ENCODE data around the gene RNASEH2A.
"Not testable (repeated sequence)": the region's sequence is repeated elsewhere in the genome, so short reads cannot be mapped to it uniquely, and the experiment has no call there.

RNASEH2A gene

GRCh38 chr19:12843328-12843727, 36.9 kb downstream of the RNASEH2A start:
- TF ChIP-seq TSHZ2 (CRISPR knock-in tag; IDR thresholded peaks at IDR 0.05) (no peak), ZC3H10 (CRISPR knock-in tag; IDR thresholded peaks at IDR 0.05) (no peak), BACH2 (CRISPR knock-in tag; IDR thresholded peaks at IDR 0.05; ENCODE audit: borderline replicate concordance) (no peak), CSRNP3 (CRISPR knock-in tag; IDR thresholded peaks at IDR 0.05) (no peak), ZFP3 (CRISPR knock-in tag; IDR thresholded peaks at IDR 0.05) (no peak), POU6F1 (CRISPR knock-in tag; IDR thresholded peaks at IDR 0.05; ENCODE audit: borderline replicate concordance, low read depth) (no peak)
- no peak for ATAC-seq

GRCh38 chr19:12843999-12844732, 37.8 kb downstream of the RNASEH2A start:
- no peak for TF ChIP-seq BACH2 (CRISPR knock-in tag; IDR thresholded peaks at IDR 0.05; ENCODE audit: borderline replicate concordance)
- no peak for TF ChIP-seq ZNF8 (CRISPR knock-in tag; IDR thresholded peaks at IDR 0.05)
- peak; percentile 39; the same call in 1 of the 2 replicates for TF ChIP-seq ZNF70 (CRISPR knock-in tag; IDR thresholded peaks at IDR 0.05)
- ATAC-seq: no peak

GRCh38 chr19:12846613-12847012, 40.2 kb downstream of the RNASEH2A start:
- ATAC-seq: not testable (repeated sequence)

- ATAC-seq: peak; percentile 99
- TF ChIP-seq TSHZ2 (CRISPR knock-in tag; IDR thresholded peaks at IDR 0.05) (no peak), ZFP30 (CRISPR knock-in tag; IDR thresholded peaks at IDR 0.05) (no peak), CSRNP3 (CRISPR knock-in tag; IDR thresholded peaks at IDR 0.05) (no peak), CREB5 (CRISPR knock-in tag; IDR thresholded peaks at IDR 0.05; ENCODE audit: low read depth) (no peak), SNAI2 (CRISPR knock-in tag; IDR thresholded peaks at IDR 0.05) (no peak), ARNTL (CRISPR knock-in tag; IDR thresholded peaks at IDR 0.05; ENCODE audit: borderline replicate concordance, low read depth) (no peak), POU6F1 (CRISPR knock-in tag; IDR thresholded peaks at IDR 0.05; ENCODE audit: borderline replicate concordance, low read depth) (no peak), ZNF8 (CRISPR knock-in tag; IDR thresholded peaks at IDR 0.05) (no peak), ZNF70 (CRISPR knock-in tag; IDR thresholded peaks at IDR 0.05) (no peak), OSR1 (CRISPR knock-in tag; IDR thresholded peaks at IDR 0.05) (no peak), TCF4 (CRISPR knock-in tag; IDR thresholded peaks at IDR 0.05; ENCODE audit: borderline replicate concordance) (no peak), PATZ1 (CRISPR knock-in tag; IDR thresholded peaks at IDR 0.05; ENCODE audit: borderline replicate concordance) (no peak), PPARA (CRISPR knock-in tag; IDR thresholded peaks at IDR 0.05; ENCODE audit: borderline replicate concordance) (no peak)
Measured at GRCh38 chr19:12847159-12848139, 41.1 kb downstream of the RNASEH2A start.
